Kidney (tissue), 14 donors: Measurements from ENCODE around the gene SCTR. TPM values are rescaled to one million over a fixed set of nuclear protein-coding genes. Genes with fewer than 3 reads are reported as not detected.
"Not testable (repeated sequence)": the region's sequence is repeated elsewhere in the genome, so short reads cannot be mapped to it uniquely, and the experiment has no call there.

Source experiments
- DNase-seq, 5 donors: peaks; one replicate each; pipeline ENCODE4 v3.0.0-alpha.2; 2013 to 2020
- FAIRE-seq: peaks from 2 replicates; lab custom pipeline; 2012; peaks lifted over from hg19 to GRCh38; lab: Jason Lieb, UNC
- H3K27ac ChIP-seq, 2 donors: one replicate each; pipeline ENCODE4 v1.7.0; 2013; ENCODE audit warnings: low read depth in 2 of 2, low read length in 2 of 2, inconsistent platforms in 1 of 2
- H3K27me3 ChIP-seq: one replicate; pipeline ENCODE4 v1.7.1; 2013; ENCODE audit warnings: low read length, inconsistent platforms; ENCODE audit not compliant: control insufficient read depth, insufficient read depth
- H3K36me3 ChIP-seq, 3 donors: one replicate each; pipeline versions ENCODE4 v1.7.0 to v1.7.1; 2013; ENCODE audit warnings: low read length in 3 of 3, control low read depth in 1 of 3, inconsistent platforms in 1 of 3; ENCODE audit not compliant: insufficient read depth in 3 of 3, control insufficient read depth in 2 of 3
- H3K4me1 ChIP-seq, 3 donors: one replicate each; pipeline versions ENCODE4 v1.7.0 to v1.7.1; 2013; ENCODE audit warnings: low read length in 3 of 3, inconsistent platforms in 1 of 3, low read depth in 1 of 3; ENCODE audit not compliant: control insufficient read depth in 2 of 3, insufficient read depth in 2 of 3
- H3K4me3 ChIP-seq, 3 donors: one replicate each; pipeline versions ENCODE4 v1.7.0 to v1.8.1; 2013; ENCODE audit warnings: low read length in 3 of 3, control low read depth in 1 of 3, inconsistent platforms in 1 of 3
- H3K9ac ChIP-seq, 3 donors: one replicate each; pipeline versions ENCODE4 v1.7.0 to v1.7.1; 2013; ENCODE audit warnings: low read length in 3 of 3, control low read depth in 1 of 3, inconsistent platforms in 1 of 3
- H3K9me3 ChIP-seq, 3 donors: one replicate each; pipeline versions ENCODE4 v1.7.0 to v1.7.1; 2013; ENCODE audit warnings: low read length in 3 of 3, control low read depth in 1 of 3, inconsistent platforms in 1 of 3; ENCODE audit not compliant: control insufficient read depth in 2 of 3, insufficient read depth in 1 of 3
- CTCF ChIP-seq: IDR thresholded peaks from 3 replicates; pipeline ENCODE4 v1.5.1; 2012; ENCODE audit warnings: mild to moderate bottlenecking, moderate library complexity, borderline replicate concordance; ENCODE audit not compliant: insufficient read depth; ENCODE audit errors: extremely low read depth
- intact Hi-C: fragments of 100-400 bp; cut with DNase I; formaldehyde crosslinking; loops from one replicate; pipeline ENCODE4 v1.11.1; 2022
- polyA plus RNA-seq: library from polyadenylated mRNA; stranded (reverse); fragments of 350-450 nt; fragmentation: Illumina TruSeq; extraction: RNeasy Lipid Tissue Mini Kit (QIAGEN cat#74804); gene quantifications from one replicate; pipeline ENCODE4 v1.2.3, GENCODE V29; 2014; ENCODE audit warnings: low read depth, low replicate concordance; ENCODE audit not compliant: insufficient read depth
- total RNA-seq: library from RNA; stranded (reverse); fragmentation: NEBNext Ultra II Directional; extraction: Animal tissue kit (Norgen Biotek cat#: 25700); gene quantifications from one replicate; pipeline ENCODE4 v1.2.1, GENCODE V29; 2021
- donor health status: control.
- donor health status: control.
- donor health status: control.
- donor health status: control.
- donor health status: control.
- donor health status: DM: yes; HTN: yes; CAD: no.
- donor health status: Normal renal cell carcinoma (clear cell type).

SCTR gene
- total and polyA plus RNA-seq, 2 donors from 2014 or later, result 7.3 to 15.9 TPM

GRCh38 chr2:119405151-119405550 is 119.1 kb downstream of the SCTR start:
- Histone ChIP-seq H3K4me3 (no peak overlapping the region), H3K27ac (no peak overlapping the region), H3K9ac (no peak overlapping the region), H3K27me3 (no peaks in the 10 kb centered on the region), H3K36me3 (no peaks in the 10 kb centered on the region), H3K9me3 (no peaks in the 10 kb centered on the region), H3K4me1 (peaks cover 0 to 14% (median 6%) of the 10 kb centered on the region in 3 donors)
- FAIRE-seq, result no peak
- TF ChIP-seq CTCF, result no peak
- DNase-seq, result no peak
- intact Hi-C loops, result loop anchor here (5.0 kb wide), 1 partner anchor 72 kb away; no protein-coding TSS in a partner anchor

- peaks cover 0 to 14% (median 6%) of the 10 kb centered on the region in 3 donors for H3K4me1 ChIP-seq
- H3K27me3 ChIP-seq, H3K27ac ChIP-seq, H3K9me3 ChIP-seq, FAIRE-seq, H3K36me3 ChIP-seq, H3K9ac ChIP-seq, intact Hi-C loops, H3K4me3 ChIP-seq, DNase-seq: not testable (repeated sequence)
Measured at GRCh38 chr2:119403618-119404017, 120.7 kb downstream of the SCTR start.

GRCh38 chr2:119402645-119403560 is 121.4 kb downstream of the SCTR start:
- Histone ChIP-seq H3K27me3 (no peaks in the 10 kb centered on the region), H3K36me3 (no peaks in the 10 kb centered on the region), H3K27ac (peak overlapping the region in 1 of 2 donors; percentile 57), H3K4me1 (peaks cover 0 to 14% (median 6%) of the 10 kb centered on the region in 3 donors), H3K9me3 (no peaks in the 10 kb centered on the region), H3K4me3 (no peak overlapping the region), H3K9ac (no peak overlapping the region)
- TF ChIP-seq CTCF, result no peak
- intact Hi-C loops, result no loop called here
- no peak for FAIRE-seq
- DNase-seq, result no peak

GRCh38 chr2:119402106-119402505 is 122.2 kb downstream of the SCTR start:
- Histone ChIP-seq H3K9me3 (no peaks in the 10 kb centered on the region), H3K27me3 (no peaks in the 10 kb centered on the region), H3K9ac (no peak overlapping the region), H3K4me1 (peaks cover 0 to 9% (median 6%) of the 10 kb centered on the region in 3 donors), H3K27ac (no peak overlapping the region), H3K4me3 (no peak overlapping the region), H3K36me3 (no peaks in the 10 kb centered on the region)
- DNase-seq, result no peak
- intact Hi-C loops, result no loop called here
- no peak for FAIRE-seq
- TF ChIP-seq CTCF, result no peak
